GM19043 (cell line): ENCODE data around the gene RPL36.

Source experiments
- ATAC-seq: cut with Tn5 transposase; IDR thresholded peaks from one replicate; pipeline ENCODE4 v1.9.1; 2021; ENCODE audit warnings: low read depth; ENCODE audit not compliant: unreplicated experiment

RPL36 gene

DNA sequence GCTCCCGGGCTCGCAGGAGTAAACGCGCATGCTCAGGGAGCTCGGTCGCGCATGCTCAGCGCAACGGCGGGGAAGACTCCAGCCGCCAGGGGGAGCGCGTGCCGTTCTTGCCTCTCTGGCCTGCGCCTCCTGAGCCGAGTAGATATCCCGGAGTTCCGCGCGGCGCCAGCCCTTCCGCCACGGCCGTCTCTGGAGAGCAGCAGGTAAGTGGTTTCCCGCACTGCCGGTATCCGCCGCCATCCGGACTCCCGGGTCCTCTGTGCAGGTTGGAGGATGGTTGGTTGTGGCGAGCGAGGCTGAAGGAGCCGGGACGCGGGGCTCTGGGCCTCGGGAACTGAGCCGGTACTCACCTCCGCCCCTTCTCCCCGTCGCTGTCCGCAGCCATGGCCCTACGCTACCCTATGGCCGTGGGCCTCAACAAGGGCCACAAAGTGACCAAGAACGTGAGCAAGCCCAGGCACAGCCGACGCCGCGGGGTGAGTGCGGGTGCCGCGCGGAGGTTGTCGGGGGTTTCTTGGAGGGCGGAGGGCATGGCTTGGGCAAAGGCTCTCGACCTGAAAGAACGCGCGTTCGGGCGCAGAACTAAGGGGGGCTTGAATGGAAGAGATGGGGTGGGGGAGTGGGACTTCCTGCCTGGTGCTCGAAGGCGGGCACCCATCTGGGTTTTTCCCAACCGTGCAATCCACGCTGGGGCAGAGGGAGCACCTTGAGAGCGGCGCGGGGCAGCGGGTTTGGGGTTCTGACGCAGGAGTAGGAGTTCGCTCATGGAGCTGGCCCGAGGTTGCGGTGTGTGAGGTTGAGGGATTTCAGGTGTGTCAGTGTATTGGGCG is at the start of gene RPL36:
RPL36 (plus strand) TSS at position 171 of the 830 bp plus-strand sequence; CDS start at position 384, 213 bp downstream.
- peak; percentile 48 for ATAC-seq

DNA sequence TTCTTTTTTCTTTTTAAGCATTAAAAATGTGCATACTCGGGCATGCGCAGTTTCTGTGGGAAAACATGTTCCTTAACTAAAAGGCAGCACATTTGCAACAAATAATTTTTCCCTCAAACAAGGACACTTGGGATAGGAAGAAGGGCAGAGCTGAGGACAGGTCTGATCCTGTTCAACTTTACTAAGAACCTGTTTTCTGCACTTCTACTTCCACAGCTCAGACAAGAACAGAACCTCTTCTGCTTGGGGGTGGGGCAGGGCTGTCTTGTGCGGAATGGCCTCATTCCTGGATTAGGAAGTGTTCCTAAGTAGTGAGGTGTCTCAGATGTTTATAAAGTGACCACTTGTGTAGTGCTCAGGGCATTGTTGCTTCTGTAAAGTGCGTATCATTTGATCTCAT is 48.9 kb upstream of the RPL36 start:
- no peak for ATAC-seq

DNA sequence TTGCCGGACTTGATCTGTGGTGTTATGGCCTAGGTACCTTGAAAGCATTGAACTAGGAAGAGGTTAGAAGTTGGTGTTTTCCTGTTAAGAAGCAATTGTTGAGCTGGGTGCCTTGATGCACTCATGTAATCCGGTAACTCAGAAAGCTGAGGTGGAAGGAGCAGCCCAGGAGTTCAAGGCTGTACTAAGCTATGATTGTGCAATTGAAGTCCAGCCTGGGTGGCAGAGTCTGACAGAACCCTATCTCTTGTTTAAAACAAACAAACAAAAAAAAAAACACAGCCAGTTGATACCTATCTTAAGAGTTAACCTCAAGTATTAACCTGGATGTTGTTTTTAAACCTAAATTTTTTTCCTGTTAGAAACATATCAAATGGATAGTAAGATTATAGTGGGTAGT is 47.9 kb upstream of the RPL36 start:
- no peak for ATAC-seq

DNA sequence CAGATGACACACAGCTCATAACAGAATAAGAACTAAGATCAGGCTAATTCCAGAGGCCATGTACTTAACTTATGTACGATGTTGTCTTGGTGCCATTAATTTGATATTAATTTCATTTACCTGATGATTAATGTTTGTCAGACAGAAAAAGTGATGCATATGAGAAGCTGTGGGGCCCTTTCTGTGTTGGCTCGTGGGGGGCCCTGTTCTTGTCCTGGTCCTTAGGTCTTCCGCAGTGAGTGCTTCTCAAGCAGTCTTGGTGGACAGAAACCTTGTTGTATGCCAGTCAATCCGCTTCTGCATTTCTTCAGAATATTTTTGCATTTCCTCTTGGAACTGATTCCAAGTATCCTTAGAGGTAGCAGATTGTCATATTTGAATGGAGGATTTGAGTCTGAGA is 47.0 kb upstream of the RPL36 start:
- no peak for ATAC-seq

DNA sequence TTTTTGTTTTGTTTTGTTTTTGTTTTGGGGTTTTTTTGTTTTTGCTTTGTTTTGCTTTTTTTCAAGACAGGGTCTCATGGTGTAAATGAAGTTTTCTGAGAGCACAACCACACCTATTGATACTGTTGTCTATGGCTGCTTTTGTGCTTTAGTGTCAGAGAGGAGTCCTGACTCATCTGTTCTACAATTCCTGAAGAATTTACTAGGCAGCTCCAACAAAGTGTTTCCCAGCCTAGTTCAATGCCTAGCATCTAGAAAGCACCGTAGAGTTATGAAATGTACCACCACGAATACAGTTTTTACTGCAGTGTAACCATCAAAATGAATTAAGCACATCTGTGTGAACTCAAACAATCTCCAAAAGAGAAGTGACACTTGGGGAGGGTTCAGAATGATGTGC is 46.1 kb upstream of the RPL36 start:
- no peak for ATAC-seq

DNA sequence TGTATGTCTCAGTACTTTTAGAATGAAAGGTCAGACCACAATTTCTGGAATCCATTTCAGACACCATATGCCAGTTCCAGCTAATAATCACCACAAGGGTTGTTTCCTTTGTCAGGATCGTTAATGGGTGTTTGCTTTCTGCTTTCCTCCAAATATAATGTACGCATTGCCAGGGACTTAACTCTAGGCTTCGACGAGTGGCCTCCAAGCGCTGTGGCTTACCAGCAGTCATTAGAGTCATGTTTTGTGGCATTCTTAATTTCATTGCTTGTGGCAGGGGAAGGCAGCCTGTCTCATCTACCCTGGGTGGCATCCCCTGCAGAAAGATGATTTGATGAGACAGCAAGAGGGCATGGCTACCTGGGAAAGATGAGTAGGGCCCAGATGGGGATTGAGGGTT is 44.7 kb upstream of the RPL36 start:
- ATAC-seq, result no peak

DNA sequence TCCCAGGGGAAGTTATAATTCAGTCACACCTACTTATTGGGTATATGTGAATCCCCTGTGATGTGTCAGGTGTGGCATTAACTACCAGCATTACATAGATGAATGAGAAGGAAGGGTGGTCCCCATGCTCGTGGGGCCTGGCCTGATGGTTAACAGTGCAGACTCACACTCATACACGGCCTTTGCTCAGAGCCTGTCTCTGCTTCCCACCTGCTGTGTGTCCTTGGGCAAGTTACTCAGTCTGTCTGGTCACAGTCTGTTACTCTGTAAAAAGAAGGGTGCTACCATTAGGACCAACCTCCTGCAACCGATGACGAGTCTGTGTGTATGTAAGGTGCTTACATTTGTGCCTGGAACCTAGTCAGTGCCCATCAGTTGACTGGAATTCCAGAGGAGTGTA is 43.4 kb upstream of the RPL36 start:
- no peak for ATAC-seq

DNA sequence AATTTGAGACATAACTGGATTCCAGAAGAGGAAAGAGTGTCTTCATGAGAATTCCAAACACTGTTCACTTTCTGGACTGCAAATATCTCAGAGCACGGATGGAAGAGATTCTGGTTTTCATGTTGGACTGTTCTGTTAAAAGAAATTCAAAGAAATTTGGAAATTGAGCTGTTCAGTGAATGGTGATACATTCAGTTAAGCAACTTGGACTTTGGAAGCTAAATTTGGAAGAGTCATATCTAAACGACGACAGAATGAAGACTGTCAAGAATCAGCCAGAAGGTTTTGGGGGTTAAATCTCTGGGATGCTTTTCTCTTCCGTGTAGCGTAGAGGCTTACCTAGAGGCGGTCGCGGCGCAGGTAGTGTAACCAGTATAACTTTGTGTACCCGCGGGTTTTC is 41.6 kb upstream of the RPL36 start:
- no peak for ATAC-seq

DNA sequence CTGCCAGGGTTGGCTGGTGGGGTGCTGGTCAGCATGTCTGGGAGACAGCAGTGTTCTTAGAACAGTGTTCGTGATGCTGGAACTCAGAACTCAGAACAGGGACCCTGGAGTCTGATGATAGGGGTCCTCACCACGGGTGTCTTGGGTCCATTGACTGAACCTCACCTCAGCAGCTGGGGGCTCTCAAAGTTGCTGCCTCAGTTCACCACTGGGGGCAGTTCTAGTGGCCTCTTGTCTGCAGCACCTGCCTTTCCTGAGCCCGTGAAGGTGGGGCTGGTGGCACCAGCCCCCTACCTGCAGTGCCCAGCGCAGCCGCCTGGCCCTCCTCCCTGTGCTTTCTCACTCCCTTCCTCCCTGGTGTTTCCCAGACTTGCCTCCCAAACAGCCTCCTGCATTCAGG is 38.7 kb upstream of the RPL36 start:
- no peak for ATAC-seq

DNA sequence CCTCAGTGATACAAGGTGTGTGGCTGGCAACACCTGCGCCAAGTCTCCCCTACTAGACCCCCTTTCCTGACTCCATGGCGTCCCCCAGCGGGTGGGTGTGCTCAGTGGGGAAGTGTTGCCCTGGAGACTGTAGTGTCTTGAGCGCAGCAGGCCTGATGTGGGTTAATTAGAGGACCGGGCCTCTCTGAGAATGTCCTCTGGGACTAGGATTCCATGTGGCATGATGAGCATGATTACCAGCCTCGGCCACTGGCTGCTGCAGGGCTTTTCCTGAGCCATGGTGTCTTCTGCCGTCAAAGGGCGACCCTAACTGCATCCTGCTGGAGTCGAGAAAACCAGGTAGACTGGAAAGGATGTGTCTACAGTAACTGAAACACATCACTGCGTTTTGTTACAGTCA is 37.8 kb upstream of the RPL36 start:
- ATAC-seq, result no peak

DNA sequence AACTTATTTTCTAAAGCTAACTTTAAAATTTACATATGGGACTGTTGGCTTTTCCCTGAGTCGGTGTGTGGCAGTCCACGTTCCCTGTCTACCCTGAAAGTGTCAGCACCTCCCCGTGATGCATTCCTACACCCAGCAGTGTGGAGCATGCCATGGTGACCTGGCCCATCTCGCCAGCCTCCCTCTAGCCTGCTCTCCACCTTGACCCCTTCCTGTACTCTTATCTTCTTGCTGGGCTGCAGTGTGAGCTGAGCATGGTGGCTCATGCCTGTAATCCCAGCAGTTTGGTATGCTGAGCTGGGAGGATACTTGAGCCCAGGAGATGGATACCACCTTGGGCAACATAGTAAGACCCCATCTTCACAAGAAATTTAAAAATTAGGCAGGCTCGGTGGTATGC is 35.2 kb upstream of the RPL36 start:
- ATAC-seq, result no peak

DNA sequence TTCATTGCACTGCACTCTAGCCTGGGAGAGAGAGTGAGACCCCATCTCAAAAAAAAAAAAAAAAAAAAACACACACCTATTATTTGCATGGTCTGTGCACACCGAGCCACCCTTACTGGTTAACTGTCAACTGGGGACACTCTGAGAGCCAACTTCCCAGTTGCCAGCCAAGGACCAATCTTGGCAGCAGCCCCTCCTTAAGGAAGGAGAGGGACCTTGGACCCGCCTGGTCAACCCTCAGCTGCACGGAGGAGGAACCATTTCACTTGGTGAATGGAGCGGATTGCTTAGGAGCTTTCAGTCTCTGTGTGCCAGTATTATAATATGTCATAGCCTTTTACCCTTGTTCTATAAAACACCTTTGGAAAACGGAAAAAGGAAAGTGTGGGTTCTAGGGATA is 34.7 kb upstream of the RPL36 start:
- no peak for ATAC-seq

DNA sequence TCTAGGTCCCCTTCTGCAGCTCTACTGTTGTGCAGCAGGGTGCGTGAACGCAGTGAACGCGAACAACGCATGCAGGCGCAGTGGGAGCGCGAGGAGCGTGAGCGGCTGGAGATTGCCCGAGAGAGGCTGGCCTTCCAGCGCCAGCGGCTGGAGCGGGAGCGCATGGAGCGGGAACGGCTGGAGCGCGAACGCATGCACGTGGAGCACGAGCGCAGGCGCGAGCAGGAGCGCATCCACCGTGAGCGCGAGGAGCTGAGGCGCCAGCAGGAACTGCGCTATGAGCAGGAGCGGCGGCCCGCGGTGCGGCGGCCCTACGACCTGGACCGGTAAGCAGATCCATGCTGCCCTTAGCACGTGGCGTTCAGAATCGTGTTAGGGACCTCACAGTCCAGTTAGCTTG is 28.6 kb upstream of the RPL36 start:
- no peak for ATAC-seq

DNA sequence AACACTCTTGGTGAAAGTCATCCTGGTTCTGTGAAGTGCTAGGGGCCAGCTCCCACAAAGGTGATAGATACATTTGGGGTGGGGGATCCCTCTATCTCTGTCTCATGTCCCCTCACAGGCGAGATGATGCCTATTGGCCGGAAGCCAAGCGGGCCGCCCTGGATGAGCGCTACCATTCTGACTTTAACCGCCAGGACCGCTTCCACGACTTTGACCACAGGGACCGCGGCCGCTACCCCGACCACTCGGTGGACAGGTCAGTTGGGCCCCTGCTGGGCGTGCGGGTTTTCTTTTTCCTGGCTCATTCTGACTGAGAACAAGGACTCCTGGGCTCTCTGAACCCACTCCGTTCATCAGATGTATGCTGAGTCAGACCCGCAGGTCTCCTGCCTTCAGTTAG is 26.2 kb upstream of the RPL36 start:
- no peak for ATAC-seq

DNA sequence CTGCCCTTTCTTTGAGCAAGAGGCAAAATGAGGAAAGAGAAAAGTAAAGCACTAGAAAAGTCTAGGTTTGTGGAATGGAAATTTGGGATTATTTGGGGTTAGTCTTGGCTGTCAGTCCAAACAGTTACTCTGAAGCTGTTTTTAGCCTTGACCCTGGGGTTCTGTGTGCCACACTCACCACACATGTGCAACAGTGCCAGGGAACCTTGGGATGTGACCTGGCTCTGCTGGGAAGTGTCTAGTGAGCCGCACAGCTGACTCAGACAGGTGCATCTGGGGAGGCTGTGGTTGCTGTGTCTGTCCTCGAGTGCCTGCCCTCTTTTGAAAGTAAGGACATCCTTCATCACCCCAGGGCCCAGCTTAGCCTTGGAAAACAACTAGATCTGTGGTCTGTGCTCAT is 25.6 kb upstream of the RPL36 start:
- no peak for ATAC-seq

DNA sequence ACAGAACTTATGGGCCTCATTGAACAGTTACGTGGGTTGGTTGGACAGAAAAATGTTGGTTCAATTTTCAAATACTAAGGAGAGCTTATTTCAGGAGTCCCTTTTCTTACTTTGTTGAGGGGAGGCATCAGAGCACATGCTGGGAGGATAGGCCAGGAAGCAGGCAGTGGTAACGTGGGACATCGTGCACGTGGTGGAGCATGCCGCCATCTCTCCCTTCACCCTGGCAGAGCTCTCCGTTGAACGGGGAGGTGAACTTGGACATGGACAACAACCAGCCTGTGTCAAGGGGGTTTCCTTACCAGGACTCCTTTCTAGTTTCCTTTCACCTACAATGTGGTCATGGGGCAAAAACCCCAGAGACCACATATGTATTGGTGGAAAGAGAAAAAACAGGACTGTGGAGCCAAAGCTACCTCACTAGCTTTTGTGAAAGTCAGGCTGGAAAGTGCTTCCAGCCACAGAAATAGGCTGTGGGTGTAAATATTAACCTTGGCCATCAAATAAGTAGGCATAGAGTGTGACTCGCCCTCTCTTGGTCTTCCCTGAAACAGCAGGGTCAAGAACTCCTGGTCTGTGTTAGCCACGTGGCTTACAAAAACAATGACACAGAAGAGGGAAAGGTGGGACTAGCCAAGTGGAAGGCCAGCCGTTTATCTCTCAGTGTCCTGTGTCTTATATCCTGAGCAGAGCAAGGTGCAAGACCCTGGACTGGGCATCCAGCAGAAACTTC is 24.1 kb upstream of the RPL36 start:
- no peak for ATAC-seq

DNA sequence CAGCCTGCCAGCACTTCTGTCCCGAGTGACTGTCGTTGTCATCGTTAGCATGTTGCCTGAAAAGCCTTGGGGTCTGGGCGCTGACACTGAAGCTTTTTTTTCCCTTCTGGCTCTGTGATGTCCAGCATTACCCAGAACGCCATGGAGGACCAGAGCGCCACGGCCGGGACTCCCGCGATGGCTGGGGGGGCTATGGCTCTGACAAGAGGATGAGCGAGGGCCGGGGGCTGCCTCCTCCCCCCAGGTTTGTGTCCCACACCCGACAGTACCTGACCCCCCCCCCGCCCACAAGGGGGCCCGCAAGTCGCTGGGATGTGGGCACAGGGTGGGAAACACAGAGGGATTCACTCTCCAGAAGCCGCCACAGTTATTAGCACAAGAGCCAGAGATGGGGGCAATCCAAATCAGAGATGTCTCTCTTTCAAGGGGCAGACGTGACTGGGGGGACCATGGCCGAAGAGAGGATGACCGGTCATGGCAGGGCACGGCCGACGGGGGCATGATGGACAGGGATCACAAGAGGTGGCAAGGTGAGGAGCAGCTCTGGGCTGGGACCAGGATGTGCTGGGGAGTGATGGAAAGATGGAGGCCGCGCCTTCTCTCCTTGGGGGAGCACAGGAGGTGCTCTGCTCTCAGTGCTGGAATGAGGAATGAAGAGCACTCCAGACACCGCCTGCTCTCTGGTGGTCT is 23.0 kb upstream of the RPL36 start:
- ATAC-seq, result no peak

DNA sequence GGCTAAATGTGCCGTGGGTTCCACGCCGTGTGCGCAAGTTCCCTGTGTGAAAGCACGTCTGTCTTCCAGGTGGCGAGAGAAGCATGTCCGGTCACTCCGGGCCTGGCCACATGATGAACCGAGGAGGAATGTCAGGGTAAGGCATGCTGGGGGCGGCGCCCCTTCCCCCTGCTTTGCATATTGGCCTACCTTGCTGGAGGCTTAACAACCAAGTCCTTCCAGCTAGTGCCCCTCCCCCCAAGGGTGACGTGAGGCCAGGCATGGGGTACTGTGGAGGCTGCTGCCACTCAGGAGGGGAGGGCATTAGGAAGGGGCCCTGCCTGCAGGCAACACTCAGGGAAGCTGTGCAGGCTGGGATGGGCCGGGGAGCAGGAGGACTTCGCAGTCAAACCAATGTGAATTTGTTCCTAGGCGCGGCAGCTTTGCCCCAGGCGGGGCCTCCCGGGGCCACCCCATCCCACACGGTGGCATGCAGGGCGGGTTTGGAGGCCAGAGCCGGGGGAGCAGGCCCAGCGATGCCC is 22.3 kb upstream of the RPL36 start:
- ATAC-seq, result no peak

DNA sequence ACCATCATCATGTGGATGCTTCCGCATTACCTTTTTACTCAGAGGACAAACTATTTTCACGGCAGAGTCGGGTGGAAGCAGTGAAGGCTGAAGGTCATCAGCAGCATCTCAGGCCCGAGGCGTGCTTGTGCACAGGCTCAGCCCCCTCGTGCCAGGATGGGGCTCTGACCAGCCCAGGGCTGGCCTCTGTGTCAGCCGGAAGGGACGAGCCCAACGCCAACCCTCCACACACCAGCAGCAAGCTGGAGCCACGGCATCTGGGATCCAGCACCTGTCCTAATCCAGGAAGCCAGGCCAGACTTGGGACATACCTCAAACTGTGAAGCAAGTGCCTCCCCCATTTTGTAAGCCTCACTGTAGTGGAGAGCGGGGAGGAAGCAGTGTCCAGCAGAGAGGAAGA is 20.9 kb upstream of the RPL36 start:
- no peak for ATAC-seq

DNA sequence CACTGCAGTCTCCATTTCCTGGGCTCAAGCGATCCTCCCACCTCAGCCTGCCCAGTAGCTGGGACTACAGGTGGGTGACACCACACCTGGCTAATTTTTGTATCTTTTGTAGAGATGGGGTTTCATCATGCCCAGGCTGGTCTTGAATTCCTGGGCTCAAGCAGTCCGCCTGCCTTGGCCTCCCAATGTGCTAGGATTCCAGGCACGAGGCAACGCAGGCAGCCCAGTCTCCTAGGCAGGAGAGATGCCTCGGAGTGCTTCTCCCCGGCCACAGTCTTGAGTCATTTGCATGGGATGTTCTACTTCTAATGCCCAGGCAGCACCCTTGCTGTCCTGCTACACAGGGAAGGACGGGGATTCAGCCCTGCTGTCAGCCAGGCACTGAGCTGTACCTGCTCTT is 18.5 kb upstream of the RPL36 start:
- no peak for ATAC-seq

DNA sequence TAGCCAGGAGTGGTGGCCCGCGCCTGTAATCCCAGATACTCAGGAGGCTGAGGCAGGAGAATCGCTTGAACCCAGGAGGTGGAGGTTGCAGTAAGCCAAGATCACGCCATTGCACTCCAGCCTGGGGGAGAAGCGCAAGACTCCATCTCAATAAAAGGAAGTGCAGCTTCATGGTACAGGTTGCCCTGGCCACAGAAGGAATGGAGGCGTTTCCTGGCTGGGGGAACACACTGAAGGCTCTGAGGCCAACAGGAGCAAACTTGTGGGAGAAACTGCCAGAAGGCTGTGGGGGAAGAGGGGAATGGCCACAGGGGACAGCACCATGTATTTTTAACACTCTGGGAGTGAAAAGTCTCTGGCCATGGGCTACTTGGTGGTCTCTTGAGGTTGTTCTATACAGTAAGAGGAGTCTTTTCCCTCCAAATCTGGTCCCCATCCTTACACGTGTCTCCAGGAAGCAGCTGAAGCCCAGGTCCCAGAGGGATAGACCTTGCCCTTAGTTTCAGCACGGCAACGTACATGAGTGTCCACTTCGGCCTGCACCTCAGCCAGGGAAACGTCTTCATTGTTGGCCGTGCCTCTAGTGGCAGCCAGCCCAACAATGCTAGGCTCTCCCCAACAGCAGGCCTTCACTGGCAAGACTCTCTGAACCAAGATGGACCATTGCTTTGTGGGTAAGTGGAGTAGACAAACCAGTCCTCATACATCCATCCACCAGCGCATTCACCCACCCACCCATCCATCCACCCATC is 17.2 kb upstream of the RPL36 start:
- no peak for ATAC-seq
